Measurements from ENCODE around the gene AIFM3. TPM values are rescaled to one million over a fixed set of nuclear protein-coding genes. Genes with fewer than 3 reads are reported as not detected.

AIFM3 gene
- total and polyA plus RNA-seq, 2 of the 13 experiments (the other 11 are each of a cell fraction or from before 2014, with no cell fraction given): 9.0 to 15.3 TPM

GRCh38 chr22:21009638-21010425 lies 42.8 kb downstream of the AIFM3 start (continued):
- no peak for TF ChIP-seq ZNF704 (CRISPR knock-in tag; IDR thresholded peaks at IDR 0.05; ENCODE audit: borderline replicate concordance)
- no peak; the same call in 1 of the 2 replicates for TF ChIP-seq REL (CRISPR knock-in tag; conservative IDR thresholded peaks at IDR 0.05)
- no peak for TF ChIP-seq TOPORS (CRISPR knock-in tag; IDR thresholded peaks at IDR 0.05)
- no peak for TF ChIP-seq ZNF646 (CRISPR knock-in tag; IDR thresholded peaks at IDR 0.05)
- TF ChIP-seq RARA (CRISPR knock-in tag; IDR thresholded peaks at IDR 0.05): peak; percentile 71
- TF ChIP-seq ELF1 (CRISPR knock-in tag; IDR thresholded peaks at IDR 0.05): no peak
- peak; percentile 77; the same call in 1 of the 2 replicates for TF ChIP-seq ZBTB43 (CRISPR knock-in tag; conservative IDR thresholded peaks at IDR 0.05)
- TF ChIP-seq PATZ1 (CRISPR knock-in tag; IDR thresholded peaks at IDR 0.05): peak; percentile 53; the same call in 1 of the 2 replicates
- TF ChIP-seq ZUFSP (CRISPR knock-in tag; IDR thresholded peaks at IDR 0.05; ENCODE audit: borderline replicate concordance): no peak
- TF ChIP-seq ZNF512B (CRISPR knock-in tag; IDR thresholded peaks at IDR 0.05; ENCODE audit: borderline replicate concordance): no peak
- TF ChIP-seq CREM (IDR thresholded peaks at IDR 0.05): no peak
- TF ChIP-seq CREM (CRISPR knock-in tag; IDR thresholded peaks at IDR 0.05): no peak
